ENCODE measurements around the gene CRNKL1. TPM values are rescaled to one million over a fixed set of nuclear protein-coding genes. Genes with fewer than 3 reads are reported as not detected.
"Not testable (repeated sequence)": the region's sequence is repeated elsewhere in the genome, so short reads cannot be mapped to it uniquely, and the experiment has no call there.

Gene CRNKL1
- total RNA-seq, 1 donor from 2014 or later = 15.8 TPM

DNA sequence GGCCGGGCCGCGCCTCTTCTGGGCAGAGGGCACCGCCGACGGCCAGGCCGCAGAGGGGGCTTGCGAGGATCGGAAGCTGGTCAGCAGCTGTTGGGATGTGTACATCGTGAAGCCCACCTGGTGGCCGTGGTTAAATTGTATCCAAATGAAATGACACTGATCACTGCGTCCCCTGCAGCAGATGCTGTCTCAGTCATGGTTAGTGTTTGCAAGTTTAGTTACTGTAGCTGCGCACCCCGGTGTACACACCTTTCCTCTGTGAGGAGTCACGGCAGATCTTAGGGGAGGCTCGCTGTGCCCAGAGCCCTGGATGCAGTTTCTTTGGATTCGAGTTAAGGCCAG lies 34.5 kb downstream of the CRNKL1 start:
- DNase-seq = no peak
- ATAC-seq (ENCODE audit: poor library complexity) = peak; percentile 1
- intact Hi-C loops (cut with DNase I) = no loop called here

DNA sequence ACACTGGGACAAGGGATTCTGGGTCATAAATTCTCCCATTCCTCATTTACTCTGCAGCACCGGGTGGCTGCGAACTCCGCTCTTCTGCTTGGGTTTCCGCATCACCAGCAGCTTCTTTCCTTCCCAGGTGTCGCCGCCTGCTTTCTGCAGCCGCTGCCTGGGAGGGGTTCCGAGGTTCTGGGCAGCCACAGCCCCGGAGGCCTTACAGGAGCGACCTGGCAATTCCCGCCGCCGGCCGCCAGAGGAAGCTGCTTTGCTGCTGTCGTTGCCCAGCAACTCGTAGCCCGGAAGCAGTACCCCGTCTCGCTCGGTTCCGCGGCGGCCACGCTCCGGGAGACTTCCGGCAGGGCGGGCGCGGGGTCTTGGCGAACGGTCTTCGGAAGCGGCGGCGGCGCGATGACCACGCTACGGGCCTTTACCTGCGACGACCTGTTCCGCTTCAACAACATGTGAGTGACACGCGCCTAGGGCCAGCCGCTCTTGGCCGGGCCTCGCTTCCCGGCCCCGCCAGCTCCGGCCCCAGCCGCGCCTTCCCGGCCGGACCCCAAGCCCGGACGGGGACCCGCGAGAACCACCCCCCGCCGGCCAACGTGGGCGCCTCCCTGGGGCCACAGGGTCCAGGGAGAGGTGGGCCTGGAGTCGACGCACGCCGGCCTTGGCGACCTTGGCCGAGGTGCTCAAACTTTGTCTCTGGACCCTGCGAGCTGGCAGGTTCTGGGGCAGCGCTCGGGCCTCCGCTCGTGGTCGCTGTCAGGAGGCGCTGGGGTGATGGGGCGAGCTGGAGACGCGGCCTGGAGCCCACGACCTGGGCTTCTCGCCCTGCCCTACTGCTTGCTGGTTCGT lies 35.0 kb downstream of the CRNKL1 start, which contains the start of gene NAA20:
Gene NAA20, plus strand, starts transcription at position 362 of the 843 bp plus-strand sequence. Its CDS starts 35 bp downstream, at position 397.
- intact Hi-C loops (cut with DNase I) = no loop called here
- DNase-seq = peak; percentile 96
- ATAC-seq (ENCODE audit: poor library complexity) = peak; percentile 100

DNA sequence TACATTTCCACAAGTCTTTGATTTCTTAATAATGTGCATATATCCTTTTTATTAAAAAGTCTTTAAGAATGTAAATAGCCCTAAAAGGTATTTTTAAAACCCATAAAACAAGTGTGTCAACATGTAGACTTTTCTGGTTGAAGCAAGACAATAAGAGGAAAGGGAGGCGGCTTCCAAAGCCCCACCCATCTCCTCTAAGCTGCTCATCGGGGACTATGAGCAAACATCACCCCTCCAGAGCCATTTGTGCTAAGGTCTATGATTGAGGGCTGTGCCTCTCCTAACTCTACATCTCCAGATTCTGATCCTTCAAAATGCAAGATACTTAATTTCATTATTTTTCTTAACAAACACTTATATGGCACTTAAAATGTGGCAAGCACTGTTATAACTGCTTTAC lies 37.6 kb downstream of the CRNKL1 start:
- intact Hi-C loops (cut with DNase I) = no loop called here
- ATAC-seq (ENCODE audit: poor library complexity) (no peak), DNase-seq (no peak)

- DNase-seq (no peak), ATAC-seq (ENCODE audit: poor library complexity) (no peak)
- intact Hi-C loops (cut with DNase I) = no loop called here
Measured at GRCh38 chr20:20012541-20012940, 39.7 kb downstream of the CRNKL1 start.

GRCh38 chr20:20010639-20011500 lies 41.4 kb downstream of the CRNKL1 start:
- intact Hi-C loops (cut with DNase I) = no loop called here
- DNase-seq = no peak
- peak; percentile 45 for ATAC-seq (ENCODE audit: poor library complexity)

GRCh38 chr20:20009784-20010253 lies 42.4 kb downstream of the CRNKL1 start:
- no peak for ATAC-seq (ENCODE audit: poor library complexity)
- intact Hi-C loops (cut with DNase I) = no loop called here
- no peak for DNase-seq

- ATAC-seq (ENCODE audit: poor library complexity) (no peak), DNase-seq (no peak)
- intact Hi-C loops (cut with DNase I) = no loop called here
Measured at GRCh38 chr20:20005342-20005741, 46.9 kb downstream of the CRNKL1 start.

DNA sequence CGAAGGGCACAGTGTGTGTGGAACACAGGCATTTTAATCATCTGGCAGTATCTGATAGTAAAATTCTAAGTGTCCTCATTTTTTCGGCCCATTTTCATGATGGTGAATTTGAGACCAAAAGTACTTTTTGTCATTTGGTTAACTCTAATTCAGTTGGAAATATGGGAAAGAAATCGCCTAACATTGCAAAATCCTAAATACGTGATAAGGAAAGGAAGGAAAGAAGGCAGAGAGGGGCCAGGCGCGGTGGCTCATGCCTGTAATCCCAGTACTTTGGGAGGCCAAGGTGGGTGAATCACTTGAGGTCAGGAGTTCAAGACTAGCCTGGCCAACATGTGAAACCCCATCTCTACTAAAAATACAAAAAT lies 48.3 kb downstream of the CRNKL1 start:
- intact Hi-C loops (cut with DNase I); ATAC-seq (ENCODE audit: poor library complexity); DNase-seq: not testable (repeated sequence)

DNA sequence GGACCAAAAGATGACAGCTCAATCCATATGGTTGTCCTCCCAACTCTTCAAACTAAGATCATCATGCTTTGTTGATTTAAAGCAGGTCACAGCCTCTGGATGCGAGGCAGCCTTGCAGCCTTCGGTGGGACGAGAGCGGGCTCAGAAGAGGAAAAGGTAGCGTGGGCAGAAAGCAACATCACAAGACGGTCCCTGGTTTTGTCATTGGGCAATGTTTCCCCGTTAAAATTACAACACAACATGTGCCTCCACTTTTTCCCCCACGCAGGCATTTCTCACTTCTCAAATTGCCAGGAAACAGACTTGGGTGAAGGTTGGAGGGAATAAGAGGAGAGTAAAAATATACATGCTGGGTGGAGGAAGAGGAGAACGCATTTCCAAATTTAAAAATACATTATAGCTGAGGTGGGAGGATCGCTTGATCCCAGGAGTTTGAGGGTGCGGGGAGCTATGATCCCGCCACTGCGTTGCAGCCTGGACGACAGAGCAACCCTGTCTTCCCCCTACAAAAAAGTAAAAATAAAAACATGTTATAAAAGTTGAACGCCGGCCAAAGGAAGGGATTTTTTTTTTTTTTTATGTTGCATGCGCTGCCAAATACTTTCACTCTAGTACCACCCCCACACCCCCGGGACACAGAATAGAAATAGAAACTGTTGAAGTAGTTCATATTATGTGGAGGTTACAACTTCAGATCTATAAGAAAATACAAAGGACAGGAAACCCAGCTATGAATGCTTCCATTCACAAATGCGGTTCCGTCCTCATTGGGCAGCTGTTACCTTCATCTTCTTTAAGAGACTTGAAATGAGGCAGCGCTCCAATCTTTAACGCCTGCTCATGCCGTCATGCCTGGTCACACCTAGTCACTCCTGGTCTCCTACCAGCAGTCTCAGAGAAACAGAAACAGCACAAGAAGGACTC lies 49.0 kb downstream of the CRNKL1 start:
- DNase-seq (no peak), ATAC-seq (ENCODE audit: poor library complexity) (peak; percentile 62)
- intact Hi-C loops (cut with DNase I) = no loop called here

DNA sequence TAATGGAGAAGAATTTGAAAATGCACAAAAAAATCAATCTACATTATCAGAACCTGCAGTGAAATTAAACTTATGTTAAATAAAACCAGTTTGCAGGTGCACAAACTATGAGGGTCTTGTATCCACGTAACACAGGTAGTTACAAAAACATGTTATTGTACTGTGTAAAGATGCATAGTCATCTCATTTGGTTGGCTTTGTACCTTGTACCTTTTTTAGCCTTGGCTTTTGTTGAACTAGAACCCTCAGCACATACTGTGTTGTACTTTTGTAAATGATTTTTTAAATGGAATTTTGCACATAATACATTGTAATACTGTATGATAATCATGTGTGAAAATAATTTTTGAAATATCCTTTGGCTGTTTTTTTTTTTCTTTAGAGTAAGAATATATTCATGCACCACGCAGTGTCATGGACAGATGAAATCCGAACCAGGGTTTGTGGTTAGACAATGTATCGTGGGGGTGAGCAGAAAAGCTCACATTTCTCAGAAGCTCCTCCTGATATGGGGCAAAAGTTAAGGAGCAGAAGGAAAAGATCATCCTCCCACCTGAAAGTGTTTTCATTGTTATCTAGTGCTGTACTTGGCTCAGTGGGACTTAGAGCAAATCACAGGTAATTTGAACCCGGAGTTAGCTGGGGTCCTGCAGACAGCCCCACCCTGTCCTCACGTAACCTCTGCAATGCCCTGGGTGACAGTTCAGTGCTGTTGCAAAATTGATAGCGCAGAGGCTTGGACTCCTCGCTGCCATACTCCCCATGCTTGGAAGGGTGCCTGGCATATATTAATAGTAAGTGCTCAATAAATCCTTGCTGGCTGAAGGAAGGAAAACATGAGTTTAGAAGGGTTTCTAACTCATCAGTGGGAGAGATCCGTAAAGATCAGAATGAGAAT lies 49.9 kb downstream of the CRNKL1 start:
- ATAC-seq (ENCODE audit: poor library complexity) (peak; percentile 60), DNase-seq (no peak)
- intact Hi-C loops (cut with DNase I) = no loop called here

DNA sequence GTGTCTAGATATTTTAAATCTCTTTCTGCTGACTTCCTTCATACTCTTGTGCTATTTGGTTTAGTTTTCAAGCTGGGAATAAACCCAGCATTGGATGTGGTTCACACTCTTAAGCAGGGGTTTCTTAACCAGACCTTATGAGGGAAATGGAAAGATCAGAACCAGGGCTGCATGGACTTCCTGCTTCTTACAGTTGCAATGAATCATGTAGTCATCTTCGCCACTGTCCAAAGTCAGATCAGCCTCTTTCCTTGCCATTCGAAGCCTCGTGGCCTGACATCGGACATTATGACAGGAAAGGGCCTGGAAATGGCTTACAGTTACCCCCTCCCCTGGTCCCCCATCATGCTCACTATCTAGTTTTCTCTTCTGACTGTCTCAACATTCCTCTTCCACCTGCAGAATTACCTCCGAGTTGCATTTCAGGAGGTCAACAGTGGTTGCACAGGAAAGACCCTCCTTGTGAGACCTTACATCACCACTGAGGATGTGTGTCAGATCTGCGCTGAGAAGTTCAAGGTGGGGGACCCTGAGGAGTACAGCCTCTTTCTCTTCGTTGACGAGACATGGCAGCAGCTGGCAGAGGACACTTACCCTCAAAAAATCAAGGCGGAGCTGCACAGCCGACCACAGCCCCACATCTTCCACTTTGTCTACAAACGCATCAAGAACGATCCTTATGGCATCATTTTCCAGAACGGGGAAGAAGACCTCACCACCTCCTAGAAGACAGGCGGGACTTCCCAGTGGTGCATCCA lies 51.9 kb downstream of the CRNKL1 start:
- intact Hi-C loops (cut with DNase I) = no loop called here

DNA sequence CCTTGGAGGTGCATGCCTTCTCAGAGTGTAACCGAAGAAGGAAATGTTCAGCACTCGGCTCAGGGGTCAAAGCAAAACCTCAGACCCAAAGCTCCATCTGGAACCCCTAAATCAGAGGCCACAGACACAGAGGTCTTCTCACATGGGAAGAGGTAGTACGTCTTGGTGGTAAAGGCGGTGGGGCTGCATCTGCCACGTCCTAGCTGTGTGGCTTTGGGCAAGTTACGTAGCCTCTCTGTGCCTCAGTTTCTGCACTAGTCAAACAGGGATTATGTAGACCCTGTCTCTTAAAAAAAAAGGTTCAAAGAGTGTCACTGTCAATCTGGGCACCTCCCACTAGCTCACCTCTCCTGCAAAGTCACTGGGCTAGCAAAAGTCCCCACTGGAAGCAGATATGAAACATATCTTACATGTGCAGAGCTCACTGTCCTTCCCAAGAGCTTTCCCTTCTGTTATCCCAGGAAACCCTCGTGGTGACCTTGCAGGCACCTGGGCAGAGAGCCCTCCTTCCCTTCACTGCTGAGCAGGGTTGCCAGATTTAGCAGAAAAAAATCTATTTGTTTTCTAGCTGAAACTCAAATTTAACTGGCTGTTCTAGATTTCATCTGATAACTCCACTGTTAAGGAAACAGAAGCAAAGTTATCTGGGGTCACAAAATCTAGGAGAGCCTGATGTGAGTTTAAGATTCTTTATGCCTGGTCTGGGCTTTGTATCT lies 53.1 kb downstream of the CRNKL1 start:
- DNase-seq (no peak), ATAC-seq (ENCODE audit: poor library complexity) (no peak)
- intact Hi-C loops (cut with DNase I) = loop anchor here (10.0 kb wide), 2 partner anchors 114 to 304 kb away; no protein-coding TSS in a partner anchor

More for the DNA sequence above, 51.9 kb downstream of the CRNKL1 start:
- ATAC-seq (ENCODE audit: poor library complexity) = no peak
- no peak for DNase-seq

DNA sequence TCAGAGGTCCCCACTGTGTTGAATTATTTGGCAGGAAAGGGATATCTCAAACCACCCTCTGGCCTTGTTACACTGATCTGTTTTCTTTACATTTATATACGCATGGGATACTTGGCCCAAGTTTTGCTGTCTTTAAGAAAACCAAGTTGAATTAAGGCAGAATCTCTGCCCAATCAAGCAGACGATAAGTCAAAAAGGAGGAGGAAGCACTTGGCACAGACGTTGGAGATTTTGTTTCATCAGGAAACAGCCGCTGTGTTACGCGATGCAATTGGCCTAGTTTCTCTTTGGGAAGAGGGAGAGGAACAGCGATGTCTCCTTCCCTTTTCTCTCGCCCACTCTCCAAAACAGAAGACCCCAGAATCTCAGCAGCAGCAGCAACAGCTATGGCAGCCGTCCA lies 55.3 kb downstream of the CRNKL1 start:
- DNase-seq (no peak), ATAC-seq (ENCODE audit: poor library complexity) (no peak)
- intact Hi-C loops (cut with DNase I) = loop anchor here (10.0 kb wide), 2 partner anchors 112 to 302 kb away; no protein-coding TSS in a partner anchor

GRCh38 chr20:19996222-19996621 lies 56.0 kb downstream of the CRNKL1 start:
- DNase-seq (no peak), ATAC-seq (ENCODE audit: poor library complexity) (no peak)
- intact Hi-C loops (cut with DNase I) = loop anchor here (10.0 kb wide), 2 partner anchors 111 to 301 kb away; no protein-coding TSS in a partner anchor

DNA sequence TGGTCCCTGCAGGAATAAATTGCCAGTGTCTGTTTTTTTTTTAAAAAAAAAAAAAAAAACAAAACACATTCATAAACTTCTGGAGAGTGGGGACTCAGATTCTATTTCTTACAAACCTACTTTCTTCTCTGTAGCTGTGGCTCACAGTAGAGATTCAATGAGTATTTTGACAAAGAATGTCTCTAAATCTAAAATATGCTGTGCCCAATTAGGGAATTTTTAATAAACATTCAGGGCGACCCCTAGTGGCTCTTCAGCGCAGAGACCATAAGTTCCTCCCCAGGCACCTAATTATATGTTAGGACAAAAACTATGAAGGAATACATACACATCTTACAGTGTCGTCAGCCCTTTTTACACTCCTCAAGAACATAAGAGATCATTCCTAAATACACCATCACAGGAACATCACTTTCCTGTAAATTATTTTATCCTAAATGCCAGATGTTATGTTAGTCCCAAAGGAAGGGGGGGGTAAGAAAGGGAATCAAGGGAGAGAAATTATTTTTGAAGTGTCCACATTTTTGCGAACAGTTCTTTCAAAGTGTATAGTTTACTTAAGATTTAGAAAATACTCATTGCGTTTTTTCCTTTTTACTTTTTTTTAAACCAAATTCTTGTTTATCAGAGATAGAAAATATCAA lies 56.9 kb downstream of the CRNKL1 start:
- DNase-seq = no peak
- intact Hi-C loops (cut with DNase I) = loop anchor here (10.0 kb wide), 2 partner anchors 111 to 301 kb away; no protein-coding TSS in a partner anchor
- ATAC-seq (ENCODE audit: poor library complexity) = peak; percentile 41
